ENCODE measurements around the gene WWC2. TPM values are rescaled to one million over a fixed set of nuclear protein-coding genes. Genes with fewer than 3 reads are reported as not detected.

Gene WWC2
- total RNA-seq: 11.7 and 13.6 TPM in 2 replicates

GRCh38 chr4:183098723-183099536 is at the start of gene WWC2:
Gene WWC2 (plus strand): TSS chr4:183099257. CDS start chr4:183099492, 235 bp downstream.

GRCh38 chr4:183320211-183321059 is 221.4 kb downstream of the WWC2 start, which contains the start of gene CLDN22:
Gene CLDN22 (minus strand): TSS chr4:183320276. CDS start chr4:183320218, 58 bp downstream.

GRCh38 chr4:183322326-183322725 is 223.3 kb downstream of the WWC2 start, which contains the start of gene CLDN24:
Gene CLDN24 (minus strand): TSS chr4:183322426. CDS start chr4:183322426, 0 bp downstream.

Other genes with a start within 250 kb of the WWC2 start
- 67.7 and 87.7 TPM in 2 replicates for gene DCTD, start 181.9 kb upstream of the WWC2 start, total RNA-seq
- gene CLDN22, start 221.0 kb downstream of the WWC2 start, total RNA-seq: not detected in 2 replicates
- gene CLDN24, start 223.2 kb downstream of the WWC2 start, total RNA-seq: not detected in 2 replicates

All from epithelial cell of alveolus of lung (primary cell).